Measurements from ENCODE around the gene RPL35. TPM values are rescaled to one million over a fixed set of nuclear protein-coding genes. Genes with fewer than 3 reads are reported as not detected.

Gene RPL35
- total and polyA plus RNA-seq, 2 experiments from 2014 or later = 1,202 to 4,143 TPM

DNA sequence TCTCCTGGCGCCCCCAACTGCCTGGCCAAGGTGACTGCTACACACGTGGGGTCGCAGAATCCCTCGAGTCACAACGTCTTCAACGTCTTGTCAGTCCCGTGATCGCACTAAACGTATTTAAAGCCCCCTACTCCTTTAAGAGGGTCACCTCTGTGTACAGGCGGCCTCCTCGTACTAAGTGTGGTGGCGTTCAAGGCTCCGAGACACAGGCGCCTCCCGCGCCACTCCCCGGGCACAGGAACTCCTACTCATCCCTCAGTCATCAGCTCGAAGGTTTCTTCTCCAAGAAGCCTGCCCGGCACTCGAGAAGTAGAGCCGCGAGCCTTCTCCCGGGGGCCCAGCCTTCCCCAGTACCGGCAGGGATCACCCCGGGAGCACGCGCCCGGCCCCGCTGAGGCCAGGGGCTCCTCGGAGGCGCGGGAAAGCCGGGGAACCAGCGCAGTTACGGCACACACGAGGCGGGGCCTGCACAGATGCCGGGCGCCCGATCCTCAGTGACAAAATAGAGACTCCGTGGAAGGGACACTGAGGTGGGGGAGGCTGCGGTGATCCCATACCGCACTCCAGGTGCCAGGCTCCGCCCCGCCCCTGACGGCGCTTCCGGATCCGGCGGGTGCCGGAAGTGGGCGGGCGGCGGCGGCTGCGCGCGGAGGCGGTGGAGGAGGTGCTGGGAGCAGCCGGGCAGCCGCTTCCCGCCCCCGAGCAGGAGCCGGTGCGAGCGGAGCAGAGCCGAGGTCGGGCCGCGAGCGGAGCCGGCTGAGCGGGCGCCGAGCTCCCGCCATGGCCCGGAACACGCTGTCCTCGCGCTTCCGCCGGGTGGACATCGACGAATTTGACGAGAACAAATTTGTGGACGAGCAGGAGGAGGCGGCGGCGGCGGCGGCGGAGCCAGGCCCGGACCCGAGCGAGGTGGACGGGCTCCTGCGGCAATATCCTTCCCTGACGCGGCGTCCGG lies 7.0 kb upstream of the RPL35 start:
- Histone ChIP-seq H3K4me3 (peak overlapping the region; percentile 99), H2AFZ (peak overlapping the region; percentile 89), H3K79me2 (replicated peaks; ENCODE audit: insufficient read depth) (peaks cover 61% of the 10 kb centered on the region), H3K36me3 (ENCODE audit: insufficient read depth) (no peaks in the 10 kb centered on the region; the same call in 1 of the 2 replicates), H3K4me2 (peak overlapping the region; percentile 98), H3K4me1 (ENCODE audit: insufficient read depth) (peaks cover 33% of the 10 kb centered on the region), H3K27me3 (ENCODE audit: insufficient read depth) (no peaks in the 10 kb centered on the region), H3K9me2 (ENCODE audit: insufficient read depth) (no peaks in the 10 kb centered on the region), H3K27ac (ENCODE audit: low read depth) (peak overlapping the region; percentile 97), H3F3A (replicated peaks; ENCODE audit: low read depth) (peaks cover 15% of the 10 kb centered on the region), H4K20me1 (replicated peaks; ENCODE audit: insufficient read depth) (peaks cover 45% of the 10 kb centered on the region)
- peaks cover 47% of the 10 kb centered on the region for H3K4me1 Mint-ChIP-seq
- DNase-seq (ENCODE audit: low spot score) = peak; percentile 92
- peaks cover 16% of the 10 kb centered on the region for H3K27me3 Mint-ChIP-seq (ENCODE audit: insufficient read depth, low read depth, poor library complexity)
- H3K36me3 Mint-ChIP-seq (ENCODE audit: low read depth) = peaks cover 26% of the 10 kb centered on the region
- H3K9me3 Mint-ChIP-seq = no peaks in the 10 kb centered on the region
- peak overlapping the region; percentile 96 for H3K27ac Mint-ChIP-seq
- TF ChIP-seq CREB1 (CRISPR knock-in tag; IDR thresholded peaks at IDR 0.05; ENCODE audit: low read depth) (peak; percentile 79), POLR2AphosphoS5 (IDR thresholded peaks at IDR 0.05; ENCODE audit: low read depth) (peak; percentile 89), EZH2phosphoT487 (IDR thresholded peaks at IDR 0.05; ENCODE audit: unreplicated experiment) (no peak), ZNF114 (CRISPR knock-in tag; IDR thresholded peaks at IDR 0.05) (no peak)
- TF ChIP-seq, protein P1, sequence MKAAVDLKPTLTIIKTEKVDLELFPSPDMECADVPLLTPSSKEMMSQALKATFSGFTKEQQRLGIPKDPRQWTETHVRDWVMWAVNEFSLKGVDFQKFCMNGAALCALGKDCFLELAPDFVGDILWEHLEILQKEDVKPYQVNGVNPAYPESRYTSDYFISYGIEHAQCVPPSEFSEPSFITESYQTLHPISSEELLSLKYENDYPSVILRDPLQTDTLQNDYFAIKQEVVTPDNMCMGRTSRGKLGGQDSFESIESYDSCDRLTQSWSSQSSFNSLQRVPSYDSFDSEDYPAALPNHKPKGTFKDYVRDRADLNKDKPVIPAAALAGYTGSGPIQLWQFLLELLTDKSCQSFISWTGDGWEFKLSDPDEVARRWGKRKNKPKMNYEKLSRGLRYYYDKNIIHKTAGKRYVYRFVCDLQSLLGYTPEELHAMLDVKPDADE (IDR thresholded peaks at IDR 0.05) = peak; percentile 67
- TF ChIP-seq, protein P2, sequence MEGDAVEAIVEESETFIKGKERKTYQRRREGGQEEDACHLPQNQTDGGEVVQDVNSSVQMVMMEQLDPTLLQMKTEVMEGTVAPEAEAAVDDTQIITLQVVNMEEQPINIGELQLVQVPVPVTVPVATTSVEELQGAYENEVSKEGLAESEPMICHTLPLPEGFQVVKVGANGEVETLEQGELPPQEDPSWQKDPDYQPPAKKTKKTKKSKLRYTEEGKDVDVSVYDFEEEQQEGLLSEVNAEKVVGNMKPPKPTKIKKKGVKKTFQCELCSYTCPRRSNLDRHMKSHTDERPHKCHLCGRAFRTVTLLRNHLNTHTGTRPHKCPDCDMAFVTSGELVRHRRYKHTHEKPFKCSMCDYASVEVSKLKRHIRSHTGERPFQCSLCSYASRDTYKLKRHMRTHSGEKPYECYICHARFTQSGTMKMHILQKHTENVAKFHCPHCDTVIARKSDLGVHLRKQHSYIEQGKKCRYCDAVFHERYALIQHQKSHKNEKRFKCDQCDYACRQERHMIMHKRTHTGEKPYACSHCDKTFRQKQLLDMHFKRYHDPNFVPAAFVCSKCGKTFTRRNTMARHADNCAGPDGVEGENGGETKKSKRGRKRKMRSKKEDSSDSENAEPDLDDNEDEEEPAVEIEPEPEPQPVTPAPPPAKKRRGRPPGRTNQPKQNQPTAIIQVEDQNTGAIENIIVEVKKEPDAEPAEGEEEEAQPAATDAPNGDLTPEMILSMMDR (conservative IDR thresholded peaks at IDR 0.05; ENCODE audit: low read depth in 2 of 2) = peak; percentile 26 to 64; a peak in 3 of 4 replicates
- peak; percentile 88 for ATAC-seq
- peak overlapping the region; percentile 94 for H3K4me3 Mint-ChIP-seq

DNA sequence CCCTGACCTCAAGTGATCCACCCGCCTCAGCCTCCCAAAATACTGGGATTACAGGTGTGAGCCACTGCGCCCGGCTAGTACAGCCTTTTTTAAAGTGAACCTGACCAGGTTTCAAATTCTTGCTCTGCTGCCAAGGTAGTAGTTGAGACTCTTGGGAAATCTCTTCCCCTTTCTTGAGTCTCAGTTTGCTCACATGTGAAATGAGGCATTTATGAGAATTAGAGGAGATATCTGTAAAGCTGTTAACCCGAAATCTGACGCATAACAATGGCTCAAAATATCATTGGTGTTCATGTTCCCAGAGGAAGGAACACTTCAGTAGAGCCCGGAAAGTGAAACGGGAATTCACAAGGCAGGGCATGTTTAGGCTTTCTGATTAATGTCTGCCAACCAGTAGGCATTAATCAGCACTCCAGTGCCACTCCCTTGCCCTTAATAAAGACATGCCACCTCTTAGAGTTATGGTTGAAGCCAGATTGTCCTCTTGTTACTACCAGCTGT lies 1.7 kb upstream of the RPL35 start:
- H3K4me2 ChIP-seq = no peak overlapping the region
- no peak for ATAC-seq
- TF ChIP-seq, protein P2 (conservative IDR thresholded peaks at IDR 0.05; ENCODE audit: low read depth in 2 of 2) = no peak
- TF ChIP-seq ZNF331 (CRISPR knock-in tag; IDR thresholded peaks at IDR 0.05; ENCODE audit: low read depth) (no peak), EZH2 (IDR thresholded peaks at IDR 0.05; ENCODE audit: low read depth, unreplicated experiment) (no peak)

More for the DNA sequence above, 1.7 kb upstream of the RPL35 start:
- H2AFZ ChIP-seq = no peak overlapping the region
- no peaks in the 10 kb centered on the region for H3K27me3 ChIP-seq (ENCODE audit: insufficient read depth)
- Mint-ChIP-seq H3K4me3 (peak overlapping the region; percentile 25), H3K36me3 (ENCODE audit: low read depth) (peaks cover 38% of the 10 kb centered on the region), H3K27ac (peak overlapping the region; percentile 70; the same call in 1 of the 2 replicates), H3K4me1 (peaks cover 34% of the 10 kb centered on the region), H3K9me3 (no peaks in the 10 kb centered on the region; the same call in 2 of the 3 replicates), H3K27me3 (ENCODE audit: insufficient read depth, low read depth, poor library complexity) (peaks cover 31% of the 10 kb centered on the region)
- DNase-seq (ENCODE audit: low spot score) = no peak
- H3F3A ChIP-seq (replicated peaks; ENCODE audit: low read depth) = peaks cover 39% of the 10 kb centered on the region
- H3K79me2 ChIP-seq (replicated peaks; ENCODE audit: insufficient read depth) = peaks cover 42% of the 10 kb centered on the region
- H3K4me3 ChIP-seq = no peak overlapping the region
- H4K20me1 ChIP-seq (replicated peaks; ENCODE audit: insufficient read depth) = peaks cover 32% of the 10 kb centered on the region
- peaks cover 33% of the 10 kb centered on the region for H3K4me1 ChIP-seq (ENCODE audit: insufficient read depth)
- H3K36me3 ChIP-seq (ENCODE audit: insufficient read depth) = peaks cover 27% of the 10 kb centered on the region
- H3K9me2 ChIP-seq (ENCODE audit: insufficient read depth) = no peaks in the 10 kb centered on the region
- H3K27ac ChIP-seq (ENCODE audit: low read depth) = peak overlapping the region; percentile 55; the same call in 1 of the 2 replicates

Measured in GM23338 (cell line).